A549 (cell line): ENCODE results near the gene TEPSIN. TPM values are rescaled to one million over a fixed set of nuclear protein-coding genes. Genes with fewer than 3 reads are reported as not detected.

ENCODE experiments used
- ATAC-seq, 2 experiments: fragments of 200-7000 bp in 1 of 2; fragments of >200 bp in 1 of 2; cut with Nextera tagmentation in 1 of 2; cut with Tn5 transposase in 1 of 2; 3 replicates each; pipeline versions ENCODE4 v1.8.0 to v1.9.1; 2018 to 2020; ENCODE audit warnings: mild to moderate bottlenecking in 1 of 2, moderate library complexity in 1 of 2
- CTCF ChIA-PET: fragments of 300-600 bp; sonication (Branson Sonifier 250); formaldehyde crosslinking; extraction: SDS; loops from one replicate; lab custom pipeline; 2021; ENCODE audit warnings: antibody characterized with exemption, inconsistent platforms; lab: Yijun Ruan, JAX
- POLR2A ChIA-PET: fragments of 350-600 bp; formaldehyde crosslinking; extraction: SDS; loops from one replicate; lab custom pipeline; 2021; ENCODE audit warnings: antibody characterized with exemption, inconsistent platforms; lab: Yijun Ruan, JAX
- DNase-seq, 2 experiments: peaks; one replicate each; pipeline versions ENCODE4 v3.0.0 to v3.0.0-alpha.2; 2011 to 2016; ENCODE audit warnings: low read depth in 1 of 2, low spot score in 1 of 2
- FAIRE-seq: peaks from 2 replicates; lab custom pipeline; 2011; peaks lifted over from hg19 to GRCh38; lab: Jason Lieb, UNC
- H3K27ac ChIP-seq, 2 experiments: fragments of >200 bp; sonication (Bioruptor Twin); formaldehyde crosslinking; 3 replicates each; pipeline ENCODE4 v1.5.1; 2016 to 2017
- H3K4me1 ChIP-seq: fragments of >200 bp; sonication (Bioruptor Twin); formaldehyde crosslinking; 3 replicates; pipeline ENCODE4 v1.6.1; 2016
- H3K4me2 ChIP-seq: fragments of >200 bp; sonication (Bioruptor Twin); formaldehyde crosslinking; 3 replicates; pipeline ENCODE4 v1.6.1; 2016
- H3K4me3 ChIP-seq: fragments of >200 bp; sonication (Bioruptor Twin); formaldehyde crosslinking; 3 replicates; pipeline ENCODE4 v1.5.1; 2016
- H3K9me3 ChIP-seq: fragments of >200 bp; sonication (Bioruptor Twin); formaldehyde crosslinking; 3 replicates; pipeline ENCODE4 v1.6.1; 2016
- CBX8 ChIP-seq: fragments of 200-600 bp; sonication (generic); IDR thresholded peaks from 2 replicates; pipeline ENCODE4 v1.6.1; 2016
- CEBPB ChIP-seq, 2 experiments: fragments of >200 bp in 1 of 2; sonication (Bioruptor Twin) in 1 of 2; formaldehyde crosslinking in 1 of 2; IDR thresholded peaks; 2 replicates each; pipeline ENCODE4 v1.6.1; 2012 to 2016
- CHD4 ChIP-seq: fragments of 200-600 bp; sonication (generic); IDR thresholded peaks from 2 replicates; pipeline ENCODE4 v1.6.1; 2016; ENCODE audit warnings: antibody characterized with exemption, mild to moderate bottlenecking, borderline replicate concordance
- FOSB ChIP-seq: fragments of 250-450 bp; sonication (Bioruptor Pico); IDR thresholded peaks from 2 replicates; pipeline ENCODE4 v1.5.0; 2020; ENCODE audit warnings: mild to moderate bottlenecking, moderate library complexity
- HOXA7 ChIP-seq: fragments of 250-450 bp; sonication (Bioruptor Pico); IDR thresholded peaks from 2 replicates; pipeline ENCODE4 v1.5.0; 2020; ENCODE audit warnings: mild to moderate bottlenecking, moderate library complexity
- POLR2A ChIP-seq: IDR thresholded peaks from 2 replicates; pipeline ENCODE4 v1.6.1; 2012; ENCODE audit warnings: mild to moderate bottlenecking, low read length
- RFX5 ChIP-seq: fragments of 450-650 bp; IDR thresholded peaks from 2 replicates; pipeline ENCODE4 v1.7.1; 2014; ENCODE audit warnings: antibody characterized with exemption, mild to moderate bottlenecking, moderate library complexity
- TP53 ChIP-seq: fragments of 250-450 bp; sonication (Bioruptor Pico); IDR thresholded peaks from 2 replicates; pipeline ENCODE4 v1.5.0; 2021; ENCODE audit warnings: mild to moderate bottlenecking, moderate library complexity
- ZC3H11A ChIP-seq: fragments of 450-650 bp; IDR thresholded peaks from 2 replicates; pipeline ENCODE4 v1.6.1; 2014; ENCODE audit warnings: antibody characterized with exemption, mild to moderate bottlenecking
- ZFP36 ChIP-seq: fragments of 450-650 bp; IDR thresholded peaks from 2 replicates; pipeline ENCODE4 v1.6.1; 2014; ENCODE audit warnings: borderline replicate concordance; ENCODE audit not compliant: partially characterized antibody
- WGBS: methylation state at CpG from one replicate; pipeline ENCODE4 v1.1.6; 2017; ENCODE audit errors: missing lambda C conversion rate; 5-methylcytosine and 5-hydroxymethylcytosine counted together
- polyA plus RNA-seq, 4 experiments: library from polyadenylated mRNA; depleted of rRNA in 3 of 4; stranded (reverse); fragments of >200 nt; fragmentation: RNase III in 1 of 4; extraction: RNeasy Plus Mini Kit Qiagen cat#74134 plus additional on column Dnase treatment in 1 of 4; gene quantifications; 2 replicates in 3 of 4; 3 replicates in 1 of 4; pipeline ENCODE4 v1.2.3, GENCODE V29; 2011 to 2017
- TF ChIP-seq, protein P1 (sequence below): IDR thresholded peaks from 2 replicates; pipeline ENCODE4 v1.6.1; 2012
- TF ChIP-seq, protein P2 (sequence below): fragments of >200 bp; sonication (Bioruptor Twin); formaldehyde crosslinking; IDR thresholded peaks from 3 replicates; pipeline ENCODE4 v1.6.1; 2016

TEPSIN gene
- polyA plus RNA-seq, 2 of the 4 experiments (the other 2 are of a cell fraction), result 12.5 to 31.3 TPM

DNA sequence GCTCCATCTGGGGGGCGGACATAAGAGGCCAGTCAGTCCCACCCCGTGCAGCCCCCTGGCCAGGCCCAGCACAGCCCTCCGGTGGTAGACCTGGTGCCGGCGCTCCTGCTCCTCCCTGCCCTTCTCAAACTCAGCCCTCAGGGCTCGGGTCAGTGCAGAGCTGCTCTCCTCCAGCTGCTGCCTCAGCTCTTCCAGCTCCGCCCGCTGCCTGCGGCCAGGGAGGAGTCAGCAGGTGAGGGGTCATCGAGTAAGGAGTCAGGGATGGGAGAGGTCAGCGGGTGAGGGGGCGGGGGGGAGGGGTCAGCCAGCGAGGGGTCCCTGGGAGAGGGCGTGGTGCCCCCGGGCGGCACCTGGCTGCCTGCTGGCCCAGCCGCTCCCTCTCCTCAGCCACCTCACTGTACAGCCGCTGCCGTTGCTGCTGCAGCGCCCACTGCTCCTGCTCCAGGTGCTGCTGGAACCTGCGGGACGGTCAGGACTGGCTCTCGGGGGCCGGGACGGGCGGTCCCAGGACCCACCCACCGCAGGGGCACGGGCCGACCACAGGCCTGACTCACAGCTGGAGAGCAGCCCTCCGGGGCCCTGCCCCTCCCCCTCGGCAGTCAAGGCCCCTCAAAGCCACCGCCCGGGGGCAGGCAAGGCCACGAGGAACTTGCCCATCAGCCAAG, 46.3 kb downstream of the TEPSIN start:
- ATAC-seq, result no peak
- no peak for FAIRE-seq
- no peak overlapping the region for H3K27ac ChIP-seq

DNA sequence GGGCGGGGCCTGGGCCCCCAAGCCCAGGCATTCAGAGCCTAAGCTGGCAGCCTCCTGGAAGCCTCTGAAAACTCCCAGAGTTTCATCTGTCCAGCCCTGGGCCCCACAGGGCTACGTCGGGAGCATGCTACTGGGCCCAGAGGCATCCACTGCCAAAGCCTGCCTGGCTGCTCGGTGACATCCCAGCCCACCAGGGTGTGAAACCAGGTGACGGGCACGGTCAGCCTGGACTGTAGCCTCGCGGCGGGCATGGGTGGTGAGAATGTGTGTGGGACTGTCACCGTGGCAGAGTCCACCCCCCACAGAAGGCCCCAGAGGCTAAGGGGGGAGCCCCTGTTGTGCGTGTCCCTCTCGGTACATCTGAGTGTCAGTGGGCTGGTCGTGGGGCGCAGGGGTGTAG, 47.2 kb downstream of the TEPSIN start:
- H3K4me2 ChIP-seq, result no peak overlapping the region
- ATAC-seq, result no peak
- TF ChIP-seq TP53 (CRISPR knock-in tag) (no peak), POLR2A (no peak), RFX5 (no peak), CHD4 (no peak)
- TF ChIP-seq, all 56 proteins: peak for 0
- H3K4me1 ChIP-seq, result no peaks in the 10 kb centered on the region
- H3K27ac ChIP-seq, result no peak overlapping the region
- no peak overlapping the region for H3K4me3 ChIP-seq
- WGBS, result 94% methylated on average over 13 of the region's 14 CpGs
- DNase-seq (no peak), FAIRE-seq (no peak)
- POLR2A ChIA-PET, result no interaction called here
- no peaks in the 10 kb centered on the region for H3K9me3 ChIP-seq
- CTCF ChIA-PET, result interaction anchor here (1.0 to 5.9 kb wide), 3 partner anchors 10 to 44 kb away, joined by 3 to 58 read pairs (median 3); no protein-coding TSS in a partner anchor

More for the DNA sequence above, 46.3 kb downstream of the TEPSIN start:
- WGBS, result 86% methylated on average over 26 of the region's 34 CpGs
- no peak for DNase-seq
- Histone ChIP-seq H3K4me2 (no peak overlapping the region), H3K9me3 (no peaks in the 10 kb centered on the region), H3K4me3 (no peak overlapping the region), H3K4me1 (no peaks in the 10 kb centered on the region)
- TF ChIP-seq CBX8, result no peak
- no peak for TF ChIP-seq CEBPB (IDR thresholded peaks at IDR 0.05)
- TF ChIP-seq, protein P1, sequence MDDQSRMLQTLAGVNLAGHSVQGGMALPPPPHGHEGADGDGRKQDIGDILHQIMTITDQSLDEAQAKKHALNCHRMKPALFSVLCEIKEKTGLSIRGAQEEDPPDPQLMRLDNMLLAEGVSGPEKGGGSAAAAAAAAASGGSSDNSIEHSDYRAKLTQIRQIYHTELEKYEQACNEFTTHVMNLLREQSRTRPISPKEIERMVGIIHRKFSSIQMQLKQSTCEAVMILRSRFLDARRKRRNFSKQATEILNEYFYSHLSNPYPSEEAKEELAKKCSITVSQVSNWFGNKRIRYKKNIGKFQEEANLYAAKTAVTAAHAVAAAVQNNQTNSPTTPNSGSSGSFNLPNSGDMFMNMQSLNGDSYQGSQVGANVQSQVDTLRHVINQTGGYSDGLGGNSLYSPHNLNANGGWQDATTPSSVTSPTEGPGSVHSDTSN, result no peak
- TF ChIP-seq ZC3H11A, result no peak
- ChIA-PET CTCF (interaction anchor here (0.6 to 5.9 kb wide), 4 partner anchors 9 to 146 kb away, joined by 3 to 58 read pairs (median 8); no protein-coding TSS in a partner anchor), POLR2A (no interaction called here)

DNA sequence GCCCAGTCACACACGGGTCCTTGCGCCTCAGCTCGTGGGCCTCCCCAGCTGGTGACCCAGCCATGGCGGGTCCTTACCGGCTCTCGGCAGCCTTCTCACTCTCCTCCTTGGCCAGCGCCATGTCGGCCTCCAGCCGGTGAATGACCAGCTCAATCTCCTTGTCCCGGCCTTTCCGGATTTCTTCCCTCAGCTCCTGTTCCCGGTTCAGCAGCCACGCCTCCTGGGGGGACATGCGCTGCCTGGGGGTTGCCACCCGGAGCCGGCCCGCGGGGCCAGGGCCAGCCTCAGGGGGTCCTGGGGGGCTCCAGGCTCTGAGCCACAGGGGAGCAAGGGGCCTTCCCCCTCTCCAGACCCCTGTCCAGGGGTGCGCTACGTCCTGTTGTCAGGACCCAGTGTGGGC, 47.7 kb downstream of the TEPSIN start:
- WGBS, result 83% methylated on average over 18 of the region's 20 CpGs
- POLR2A ChIA-PET, result no interaction called here
- Histone ChIP-seq H3K4me2 (no peak overlapping the region), H3K9me3 (no peaks in the 10 kb centered on the region)
- TF ChIP-seq RFX5 (no peak), HOXA7 (no peak), ZFP36 (no peak)
- TF ChIP-seq, protein P2, sequence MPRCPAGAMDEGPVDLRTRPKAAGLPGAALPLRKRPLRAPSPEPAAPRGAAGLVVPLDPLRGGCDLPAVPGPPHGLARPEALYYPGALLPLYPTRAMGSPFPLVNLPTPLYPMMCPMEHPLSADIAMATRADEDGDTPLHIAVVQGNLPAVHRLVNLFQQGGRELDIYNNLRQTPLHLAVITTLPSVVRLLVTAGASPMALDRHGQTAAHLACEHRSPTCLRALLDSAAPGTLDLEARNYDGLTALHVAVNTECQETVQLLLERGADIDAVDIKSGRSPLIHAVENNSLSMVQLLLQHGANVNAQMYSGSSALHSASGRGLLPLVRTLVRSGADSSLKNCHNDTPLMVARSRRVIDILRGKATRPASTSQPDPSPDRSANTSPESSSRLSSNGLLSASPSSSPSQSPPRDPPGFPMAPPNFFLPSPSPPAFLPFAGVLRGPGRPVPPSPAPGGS, result no peak
- TF ChIP-seq, all 56 proteins: peak for 0
- Histone ChIP-seq H3K4me3 (no peak overlapping the region), H3K4me1 (no peaks in the 10 kb centered on the region), H3K27ac (no peak overlapping the region)
- FAIRE-seq (no peak), ATAC-seq (no peak), DNase-seq (no peak)
- CTCF ChIA-PET, result interaction anchor here (0.7 to 5.9 kb wide), 8 partner anchors 9 to 52 kb away, joined by 3 to 58 read pairs (median 3); partner anchors contain the start of genes AATK and PVALEF

DNA sequence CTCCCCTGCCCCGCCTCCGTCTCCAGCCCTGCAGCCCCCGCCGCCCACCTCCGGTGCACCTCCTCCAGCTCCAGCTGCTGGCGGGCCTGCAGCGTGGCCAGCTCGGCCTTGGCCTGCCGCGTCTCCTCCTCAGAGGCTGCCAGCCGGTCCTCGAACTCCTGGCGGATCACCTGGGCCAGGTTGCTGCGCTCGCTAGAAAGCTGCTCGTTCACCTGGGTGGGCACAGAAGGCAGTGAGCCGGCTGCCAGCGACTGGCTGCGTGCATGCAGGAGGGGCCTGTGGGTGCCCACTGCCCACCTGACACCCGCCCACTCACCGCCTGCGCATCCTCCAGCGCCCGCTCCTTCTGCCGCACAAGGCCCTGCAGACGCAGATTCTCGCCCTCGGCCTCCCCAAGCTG, 48.3 kb downstream of the TEPSIN start:
- H3K4me3 ChIP-seq, result no peak overlapping the region
- ATAC-seq, result no peak
- no peak for TF ChIP-seq FOSB (CRISPR knock-in tag)
- H3K9me3 ChIP-seq, result no peaks in the 10 kb centered on the region
- 96% methylated on average over 24 of the region's 28 CpGs for WGBS
- H3K4me1 ChIP-seq, result no peaks in the 10 kb centered on the region
- ChIA-PET POLR2A (no interaction called here), CTCF (interaction anchor here (0.7 to 5.9 kb wide), 9 partner anchors 8 to 55 kb away, joined by 3 to 58 read pairs (median 3); partner anchors contain the start of genes AATK and PVALEF)
- no peak for FAIRE-seq
- no peak overlapping the region for H3K27ac ChIP-seq
- no peak for DNase-seq
- no peak overlapping the region for H3K4me2 ChIP-seq
